Small intestine (tissue), 7 donors: ENCODE results near the gene POLN. TPM values are rescaled to one million over a fixed set of nuclear protein-coding genes. Genes with fewer than 3 reads are reported as not detected.
"Not testable (repeated sequence)": the region's sequence is repeated elsewhere in the genome, so short reads cannot be mapped to it uniquely, and the experiment has no call there.

Experiments
- DNase-seq, 2 donors: peaks; one replicate each; pipeline versions ENCODE4 v3.0.0 to v3.0.0-alpha.2; 2013
- FAIRE-seq: peaks from 2 replicates; lab custom pipeline; 2012; peaks lifted over from hg19 to GRCh38; lab: Jason Lieb, UNC
- H3K27ac ChIP-seq, 3 donors: one replicate each; pipeline ENCODE4 v1.5.1; 2013; ENCODE audit warnings: low read length in 2 of 3, mild to moderate bottlenecking in 2 of 3, control low read depth in 1 of 3, inconsistent platforms in 1 of 3, low read depth in 1 of 3, moderate library complexity in 1 of 3
- H3K27me3 ChIP-seq, 3 donors: one replicate each; pipeline ENCODE4 v1.6.1; 2013; ENCODE audit warnings: low read length in 3 of 3, inconsistent platforms in 1 of 3; ENCODE audit not compliant: control insufficient read depth in 3 of 3, insufficient read depth in 3 of 3
- H3K36me3 ChIP-seq, 3 donors: one replicate each; pipeline ENCODE4 v1.6.1; 2013; ENCODE audit warnings: low read length in 3 of 3, inconsistent platforms in 1 of 3, low read depth in 1 of 3, mild to moderate bottlenecking in 1 of 3, moderate library complexity in 1 of 3; ENCODE audit not compliant: control insufficient read depth in 3 of 3, insufficient read depth in 2 of 3
- H3K4me1 ChIP-seq, 3 donors: one replicate each; pipeline ENCODE4 v1.6.1; 2013; ENCODE audit warnings: low read length in 2 of 3, inconsistent platforms in 1 of 3, low read depth in 1 of 3, mild to moderate bottlenecking in 1 of 3, moderate library complexity in 1 of 3; ENCODE audit not compliant: control insufficient read depth in 3 of 3, insufficient read depth in 2 of 3
- H3K4me3 ChIP-seq, 3 donors: one replicate each; pipeline ENCODE4 v1.5.1; 2013; ENCODE audit warnings: low read length in 3 of 3, control low read depth in 1 of 3, inconsistent platforms in 1 of 3, low read depth in 1 of 3, mild to moderate bottlenecking in 1 of 3, moderate library complexity in 1 of 3
- H3K9me3 ChIP-seq, 2 donors: one replicate each; pipeline ENCODE4 v1.6.1; 2013; ENCODE audit warnings: low read depth in 1 of 2, low read length in 1 of 2; ENCODE audit not compliant: control insufficient read depth in 2 of 2, insufficient read depth in 1 of 2
- WGBS, 3 donors: extraction: QIAGEN DNeasy Blood & Tissue Kit; methylation state at CpG; one replicate each; pipeline ENCODE4 v1.1.7; 2013; 5-methylcytosine and 5-hydroxymethylcytosine counted together
- polyA plus RNA-seq, 4 donors: library from polyadenylated mRNA; stranded (reverse) in 3 of 4; unstranded in 1 of 4; fragments of 200-250 nt in 3 of 4; fragments of 120-200 nt in 1 of 4; gene quantifications; one replicate each; pipeline versions ENCODE4 v1.2.1 to v1.2.3, GENCODE V29; 2013
- donor health status: healthy with polysubstance abuse.
- donor health status: control.
- donor health status: control.
- donor health status: Bipolar disorder and iron deficiency.
- donor health status: healthy.

The POLN gene
- polyA plus RNA-seq, 4 donors: 0.89 to 2.2 (median 1.2) TPM

GRCh38 chr4:2042204-2042946 lies 199.5 kb downstream of the POLN start:
- peaks cover 0 to 5% (median 2%) of the 10 kb centered on the region in 3 donors for H3K4me1 ChIP-seq
- H3K4me3 ChIP-seq: peak overlapping the region; percentile 63 to 78 (median 70)
- FAIRE-seq (no peak), DNase-seq (peak in 1 of 2 donors; percentile 54)
- WGBS, 3 donors: 0 to 2% (median 1%) methylated on average over 16 to 80 of the region's 80 CpGs
- H3K27ac ChIP-seq: no peak overlapping the region
- peaks cover 0 to 3% (median 0%) of the 10 kb centered on the region in 3 donors for H3K36me3 ChIP-seq
- peaks cover 0 to 3% of the 10 kb centered on the region in 2 donors for H3K9me3 ChIP-seq
- H3K27me3 ChIP-seq: peaks cover 0 to 45% (median 2%) of the 10 kb centered on the region in 3 donors

GRCh38 chr4:2041239-2042130 lies 200.4 kb downstream of the POLN start:
- Histone ChIP-seq H3K27me3 (peaks cover 0 to 38% (median 2%) of the 10 kb centered on the region in 3 donors), H3K9me3 (peaks cover 0 to 3% of the 10 kb centered on the region in 2 donors), H3K4me3 (peak overlapping the region; percentile 63 to 78 (median 70)), H3K27ac (no peak overlapping the region), H3K36me3 (peaks cover 0 to 3% (median 0%) of the 10 kb centered on the region in 3 donors), H3K4me1 (peaks cover 0 to 12% (median 2%) of the 10 kb centered on the region in 3 donors)
- WGBS, 3 donors: 0 to 1% (median 1%) methylated on average over 76 to 94 of the region's 94 CpGs
- DNase-seq (peak; percentile 37 to 79), FAIRE-seq (no peak)

GRCh38 chr4:2040391-2041238 lies 201.3 kb downstream of the POLN start:
- peaks cover 0 to 33% (median 2%) of the 10 kb centered on the region in 3 donors for H3K27me3 ChIP-seq
- DNase-seq (peak in 1 of 2 donors; percentile 36), FAIRE-seq (no peak)
- peaks cover 0 to 3% of the 10 kb centered on the region in 2 donors for H3K9me3 ChIP-seq
- no peak overlapping the region for H3K27ac ChIP-seq
- 6 to 20% (median 13%) methylated on average over 57 to 91 of the region's 91 CpGs for whole genome bisulfite sequencing, 3 donors
- peaks cover 0 to 3% (median 0%) of the 10 kb centered on the region in 3 donors for H3K36me3 ChIP-seq
- peak overlapping the region in 2 of 3 donors; percentile 63 to 70 for H3K4me3 ChIP-seq
- peaks cover 0 to 17% (median 2%) of the 10 kb centered on the region in 3 donors for H3K4me1 ChIP-seq

GRCh38 chr4:2036866-2037265 lies 205.1 kb downstream of the POLN start:
- peaks cover 0 to 18% (median 2%) of the 10 kb centered on the region in 3 donors for H3K4me1 ChIP-seq
- 60 to 67% (median 63%) methylated on average over 7 of the region's 7 CpGs for WGBS, 3 donors
- H3K27ac ChIP-seq: peak overlapping the region; percentile 34 to 82 (median 37)
- FAIRE-seq (no peak), DNase-seq (peak in 1 of 2 donors; percentile 51)
- no peaks in the 10 kb centered on the region for H3K9me3 ChIP-seq
- H3K36me3 ChIP-seq: no peaks in the 10 kb centered on the region
- peaks cover 0 to 18% (median 2%) of the 10 kb centered on the region in 3 donors for H3K27me3 ChIP-seq
- H3K4me3 ChIP-seq: peak overlapping the region in 2 of 3 donors; percentile 18 to 31

GRCh38 chr4:2036327-2036726 lies 205.6 kb downstream of the POLN start:
- FAIRE-seq: no peak
- H3K36me3 ChIP-seq: no peaks in the 10 kb centered on the region
- H3K27me3 ChIP-seq: peaks cover 0 to 12% (median 0%) of the 10 kb centered on the region in 3 donors
- 17 to 63% (median 43%) methylated on average over 10 of the region's 10 CpGs for WGBS, 3 donors
- H3K4me3 ChIP-seq: peak overlapping the region in 2 of 3 donors; percentile 18 to 31
- peaks cover 0 to 13% (median 2%) of the 10 kb centered on the region in 3 donors for H3K4me1 ChIP-seq
- no peaks in the 10 kb centered on the region for H3K9me3 ChIP-seq
- peak; percentile 92 to 93 for DNase-seq
- H3K27ac ChIP-seq: peak overlapping the region; percentile 34 to 82 (median 37)

- H3K9me3 ChIP-seq, H3K36me3 ChIP-seq, FAIRE-seq, H3K4me1 ChIP-seq, DNase-seq, H3K27me3 ChIP-seq, H3K4me3 ChIP-seq, H3K27ac ChIP-seq: not testable (repeated sequence)
These were observed 210.8 kb downstream of the POLN start for GRCh38 chr4:2031161-2031560.

- not testable (repeated sequence) for H3K4me3 ChIP-seq, FAIRE-seq, DNase-seq
These were observed 214.8 kb downstream of the POLN start for GRCh38 chr4:2027120-2027519.

More at GRCh38 chr4:2027120-2027519, 214.8 kb downstream of the POLN start:
- H3K27me3 ChIP-seq, H3K36me3 ChIP-seq, H3K4me1 ChIP-seq, H3K27ac ChIP-seq, H3K9me3 ChIP-seq: not testable (repeated sequence)
- 86 to 89% (median 88%) methylated on average over 4 of the region's 4 CpGs for WGBS, 3 donors
